Thyroid gland (tissue), 4 donors: Measurements from ENCODE around the gene SLC9A8.

ENCODE experiments used
- CTCF ChIP-seq, 6 experiments: fragments of 200-600 bp in 3 of 6; fragments of 450-650 bp in 3 of 6; sonication (generic) in 3 of 6; IDR thresholded peaks; one replicate each; pipeline ENCODE4 v1.5.1; 2016 to 2019; ENCODE audit warnings: antibody characterized with exemption in 6 of 6, mild to moderate bottlenecking in 2 of 6, inconsistent platforms in 1 of 6, moderate library complexity in 1 of 6
- POLR2A ChIP-seq, 2 donors: fragments of 450-650 bp; IDR thresholded peaks; one replicate each; pipeline ENCODE4 v1.6.1; 2017; ENCODE audit warnings: antibody characterized with exemption in 2 of 2, mild to moderate bottlenecking in 2 of 2, moderate library complexity in 1 of 2

GRCh38 chr20:49941456-49941855, 128.8 kb downstream of the SLC9A8 start:
- TF ChIP-seq POLR2A (IDR thresholded peaks at IDR 0.05) (no peak), CTCF (IDR thresholded peaks at IDR 0.05) (no peak)
